Endometrium (tissue), 2 donors: Measurements from ENCODE around the gene AK1.
"Not testable (repeated sequence)": the region's sequence is repeated elsewhere in the genome, so short reads cannot be mapped to it uniquely, and the experiment has no call there.

ENCODE experiments used
- FAIRE-seq: peaks from 2 replicates; lab custom pipeline; 2012; peaks lifted over from hg19 to GRCh38; lab: Jason Lieb, UNC
- donor health status: control.
- donor health status: control.

AK1 gene

GRCh38 chr9:127847833-127848755 is 29.4 kb downstream of the AK1 start:
- FAIRE-seq, result no peak

- FAIRE-seq, result no peak
Observed at GRCh38 chr9:127847178-127847510, 30.3 kb downstream of the AK1 start.

- no peak for FAIRE-seq
Observed at GRCh38 chr9:127846443-127847177, 30.9 kb downstream of the AK1 start.

- not testable (repeated sequence) for FAIRE-seq
Observed at GRCh38 chr9:127845619-127846018, 31.9 kb downstream of the AK1 start.

- FAIRE-seq, result no peak
Observed at GRCh38 chr9:127844821-127845359, 32.6 kb downstream of the AK1 start.

- no peak for FAIRE-seq
Observed at GRCh38 chr9:127841087-127841835, 36.2 kb downstream of the AK1 start.

GRCh38 chr9:127838375-127839078 is 38.9 kb downstream of the AK1 start:
- FAIRE-seq, result no peak

- no peak for FAIRE-seq
Observed at GRCh38 chr9:127837346-127837745, 40.1 kb downstream of the AK1 start.

GRCh38 chr9:127836561-127836960 is 40.9 kb downstream of the AK1 start:
- not testable (repeated sequence) for FAIRE-seq

- no peak for FAIRE-seq
Observed at GRCh38 chr9:127835991-127836516, 41.4 kb downstream of the AK1 start.

GRCh38 chr9:127833555-127833954 is 43.9 kb downstream of the AK1 start:
- FAIRE-seq, result peak; percentile 39

- no peak for FAIRE-seq
Observed at GRCh38 chr9:127832248-127832647, 45.2 kb downstream of the AK1 start.

- FAIRE-seq, result no peak
Observed at GRCh38 chr9:127829205-127829906, 48.1 kb downstream of the AK1 start.

GRCh38 chr9:127828262-127829031 is 49.0 kb downstream of the AK1 start:
- FAIRE-seq, result no peak

- no peak for FAIRE-seq
Observed at GRCh38 chr9:127826253-127826913, 51.1 kb downstream of the AK1 start.

GRCh38 chr9:127825319-127826051 is 52.0 kb downstream of the AK1 start:
- no peak for FAIRE-seq

GRCh38 chr9:127822108-127822507 is 55.4 kb downstream of the AK1 start:
- FAIRE-seq, result no peak

GRCh38 chr9:127818574-127818973 is 58.9 kb downstream of the AK1 start:
- FAIRE-seq, result no peak
